ENCODE results near the gene FRK. TPM values are rescaled to one million over a fixed set of nuclear protein-coding genes. Genes with fewer than 3 reads are reported as not detected.

Gene FRK
- total and polyA plus RNA-seq, 7 donors = 0.16 to 6.5 (median 0.71) TPM

DNA sequence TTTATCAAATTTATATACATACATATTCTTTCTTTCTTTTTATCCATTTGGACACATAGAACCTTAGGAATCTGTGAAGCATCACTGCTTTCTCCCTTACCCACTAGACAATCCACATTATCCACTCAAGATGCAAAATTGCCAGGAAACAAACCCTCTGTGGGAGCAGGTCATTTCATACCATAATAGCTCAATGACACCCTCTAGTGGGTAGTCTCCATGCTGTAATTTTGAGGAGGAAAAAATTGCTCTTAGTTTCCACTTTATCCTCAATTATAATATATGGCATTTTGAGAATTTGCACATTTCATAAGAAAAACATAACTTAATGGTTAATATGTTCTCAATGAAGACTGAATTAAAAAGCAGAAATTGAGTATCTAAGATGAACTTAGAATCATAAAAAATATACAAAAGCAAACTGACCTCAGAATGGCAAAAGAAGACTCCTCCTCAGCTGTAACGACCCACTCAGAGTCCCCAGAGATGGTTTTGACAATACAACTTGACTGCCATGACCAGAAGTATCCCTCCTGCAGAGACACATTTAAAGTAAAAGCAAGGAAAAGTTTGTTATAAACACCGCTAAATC, 164.1 kb downstream of the FRK start:
- TF ChIP-seq POLR2A (IDR thresholded peaks at IDR 0.05) (no peak), EP300 (IDR thresholded peaks at IDR 0.05) (no peak), POLR2AphosphoS5 (IDR thresholded peaks at IDR 0.05) (no peak)
- TF ChIP-seq, protein P1, sequence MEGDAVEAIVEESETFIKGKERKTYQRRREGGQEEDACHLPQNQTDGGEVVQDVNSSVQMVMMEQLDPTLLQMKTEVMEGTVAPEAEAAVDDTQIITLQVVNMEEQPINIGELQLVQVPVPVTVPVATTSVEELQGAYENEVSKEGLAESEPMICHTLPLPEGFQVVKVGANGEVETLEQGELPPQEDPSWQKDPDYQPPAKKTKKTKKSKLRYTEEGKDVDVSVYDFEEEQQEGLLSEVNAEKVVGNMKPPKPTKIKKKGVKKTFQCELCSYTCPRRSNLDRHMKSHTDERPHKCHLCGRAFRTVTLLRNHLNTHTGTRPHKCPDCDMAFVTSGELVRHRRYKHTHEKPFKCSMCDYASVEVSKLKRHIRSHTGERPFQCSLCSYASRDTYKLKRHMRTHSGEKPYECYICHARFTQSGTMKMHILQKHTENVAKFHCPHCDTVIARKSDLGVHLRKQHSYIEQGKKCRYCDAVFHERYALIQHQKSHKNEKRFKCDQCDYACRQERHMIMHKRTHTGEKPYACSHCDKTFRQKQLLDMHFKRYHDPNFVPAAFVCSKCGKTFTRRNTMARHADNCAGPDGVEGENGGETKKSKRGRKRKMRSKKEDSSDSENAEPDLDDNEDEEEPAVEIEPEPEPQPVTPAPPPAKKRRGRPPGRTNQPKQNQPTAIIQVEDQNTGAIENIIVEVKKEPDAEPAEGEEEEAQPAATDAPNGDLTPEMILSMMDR (IDR thresholded peaks at IDR 0.05) = peak in 3 of 4 experiments; percentile 39 to 69 (median 41)
- Histone ChIP-seq H3K4me3 (no peak overlapping the region), H3K27ac (no peak overlapping the region), H3K4me1 (no peaks in the 10 kb centered on the region), H3K27me3 (no peaks in the 10 kb centered on the region), H3K36me3 (no peaks in the 10 kb centered on the region), H3K9me3 (no peaks in the 10 kb centered on the region)
- intact Hi-C loops (cut with DNase I) = loop anchor here (5.0 kb wide), 1 partner anchor 1149 kb away; no protein-coding TSS in a partner anchor
- WGBS, 2 donors = 54 to 64% methylated on average over 2 of the region's 2 CpGs
- no peak for DNase-seq

DNA sequence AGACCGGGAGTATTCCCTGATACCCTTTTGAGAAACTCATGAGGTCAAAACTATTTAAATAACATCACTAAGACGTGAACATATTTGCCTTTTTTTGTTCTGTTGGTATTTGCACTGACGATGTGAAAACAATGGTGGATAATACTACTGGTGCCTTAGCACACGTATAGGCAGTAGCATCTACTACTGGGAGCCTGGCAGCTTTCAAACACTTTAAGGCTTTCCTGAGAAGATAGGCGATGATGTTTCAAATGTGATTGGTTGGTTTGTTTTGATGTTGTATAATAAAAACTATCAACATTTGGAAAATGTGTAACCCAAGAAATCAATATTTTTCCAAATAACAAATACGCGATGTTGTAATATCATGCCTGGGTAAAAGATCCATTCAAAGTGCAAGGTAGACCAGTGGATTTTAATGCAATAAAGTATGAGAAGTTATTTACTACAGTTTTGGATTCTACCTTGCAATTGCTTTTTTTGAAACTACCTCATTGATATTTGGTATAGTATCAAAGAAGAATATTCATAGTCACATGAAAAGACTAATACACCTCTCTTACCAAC, 166.2 kb downstream of the FRK start:
- Histone ChIP-seq H3K36me3 (no peaks in the 10 kb centered on the region), H3K4me1 (no peaks in the 10 kb centered on the region), H3K27ac (no peak overlapping the region), H3K27me3 (no peaks in the 10 kb centered on the region), H3K9me3 (no peaks in the 10 kb centered on the region), H3K4me3 (no peak overlapping the region)
- TF ChIP-seq POLR2A (IDR thresholded peaks at IDR 0.05) = no peak
- TF ChIP-seq, protein P1 (IDR thresholded peaks at IDR 0.05) = no peak
- TF ChIP-seq EP300 (IDR thresholded peaks at IDR 0.05) = no peak
- no peak for TF ChIP-seq POLR2AphosphoS5 (IDR thresholded peaks at IDR 0.05)
- 77 to 84% methylated on average over 7 of the region's 7 CpGs for WGBS, 2 donors
- no peak for DNase-seq
- intact Hi-C loops (cut with DNase I) = no loop called here

DNA sequence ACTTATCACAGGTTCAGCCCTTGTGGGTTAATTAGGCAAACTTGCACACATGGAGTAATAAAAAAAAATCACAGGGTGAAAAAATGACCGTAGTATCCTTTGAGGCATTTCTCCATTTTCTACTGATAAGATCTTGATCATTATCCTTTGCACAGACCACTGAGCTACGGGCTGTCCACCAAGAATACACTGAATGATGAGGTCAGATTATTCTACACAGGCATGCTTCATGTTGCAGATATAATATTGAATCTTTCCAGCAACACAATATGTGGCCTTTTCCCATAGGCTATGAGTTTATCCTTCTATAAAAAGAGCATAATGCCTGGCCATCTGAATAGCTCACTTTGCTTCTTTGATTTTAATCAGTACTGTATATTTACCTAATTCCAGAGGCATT, 168.9 kb downstream of the FRK start:
- Histone ChIP-seq H3K9me3 (no peaks in the 10 kb centered on the region), H3K36me3 (no peaks in the 10 kb centered on the region), H3K27me3 (no peaks in the 10 kb centered on the region), H3K4me1 (no peaks in the 10 kb centered on the region), H3K27ac (no peak overlapping the region), H3K4me3 (no peak overlapping the region)
- no peak for DNase-seq
- intact Hi-C loops (cut with DNase I) = no loop called here
- TF ChIP-seq, protein P1 (IDR thresholded peaks at IDR 0.05) = no peak
- no peak for TF ChIP-seq POLR2AphosphoS5 (IDR thresholded peaks at IDR 0.05)
- no peak for TF ChIP-seq POLR2A (IDR thresholded peaks at IDR 0.05)
- no peak for TF ChIP-seq EP300 (IDR thresholded peaks at IDR 0.05)
- WGBS, 2 donors = 48 to 62% methylated on average over 2 of the region's 2 CpGs

DNA sequence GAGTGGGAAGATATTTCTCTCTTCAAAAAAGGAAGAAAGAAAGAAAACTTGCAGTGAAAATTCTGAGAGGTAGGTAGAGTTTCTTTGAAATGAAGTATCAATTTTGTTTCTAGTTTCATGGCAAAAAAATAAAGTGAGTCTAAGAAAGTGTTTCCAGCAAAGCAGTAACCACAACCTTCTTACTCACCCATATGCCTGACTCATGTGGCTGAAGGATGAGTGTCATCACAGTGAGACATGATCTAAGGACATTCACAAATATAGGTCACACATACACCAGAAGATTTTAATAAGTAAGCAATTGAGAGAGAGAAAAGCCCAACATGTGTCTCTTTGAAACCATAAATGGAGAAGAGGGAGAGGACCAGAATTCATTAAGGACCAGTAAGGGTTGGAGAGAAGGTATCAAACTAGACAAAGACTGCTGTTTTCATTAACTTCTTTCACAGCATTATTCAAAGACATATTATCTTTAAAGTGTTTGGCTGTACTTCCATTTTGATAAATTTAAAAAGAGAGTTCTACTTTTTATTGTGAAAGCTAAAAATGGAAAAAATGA, 169.5 kb downstream of the FRK start:
- Histone ChIP-seq H3K27ac (no peak overlapping the region), H3K4me1 (no peaks in the 10 kb centered on the region), H3K9me3 (no peaks in the 10 kb centered on the region), H3K4me3 (no peak overlapping the region), H3K27me3 (no peaks in the 10 kb centered on the region), H3K36me3 (no peaks in the 10 kb centered on the region)
- no peak for TF ChIP-seq POLR2A (IDR thresholded peaks at IDR 0.05)
- TF ChIP-seq, protein P1 (IDR thresholded peaks at IDR 0.05) = no peak
- no peak for TF ChIP-seq POLR2AphosphoS5 (IDR thresholded peaks at IDR 0.05)
- TF ChIP-seq EP300 (IDR thresholded peaks at IDR 0.05) = no peak
- no peak for DNase-seq
- intact Hi-C loops (cut with DNase I) = no loop called here

All from sigmoid colon (tissue), 7 donors.